ENCODE results near the gene PKD2.
"Not testable (repeated sequence)": the region's sequence is repeated elsewhere in the genome, so short reads cannot be mapped to it uniquely, and the experiment has no call there.

PKD2 gene

GRCh38 chr4:88078579-88078978, 71.1 kb downstream of the PKD2 start:
- DNase-seq, result no peak

GRCh38 chr4:88080626-88081025, 73.2 kb downstream of the PKD2 start:
- no peak for DNase-seq

- no peak for DNase-seq
Observed at GRCh38 chr4:88087004-88087403, 79.6 kb downstream of the PKD2 start.

- no peak for DNase-seq
Observed at GRCh38 chr4:88090898-88091297, 83.5 kb downstream of the PKD2 start.

- no peak for DNase-seq
Observed at GRCh38 chr4:88091378-88091777, 83.9 kb downstream of the PKD2 start.

GRCh38 chr4:88093874-88094273, 86.4 kb downstream of the PKD2 start:
- no peak for DNase-seq

GRCh38 chr4:88097301-88097700, 89.9 kb downstream of the PKD2 start:
- no peak for DNase-seq

- DNase-seq, result no peak
Observed at GRCh38 chr4:88097781-88098180, 90.3 kb downstream of the PKD2 start.

GRCh38 chr4:88098993-88099752, 91.7 kb downstream of the PKD2 start:
- no peak for DNase-seq

- DNase-seq, result peak in 1 of 2 donors; percentile 3
Observed at GRCh38 chr4:88101165-88101564, 93.7 kb downstream of the PKD2 start.

- DNase-seq, result no peak
Observed at GRCh38 chr4:88102026-88102425, 94.6 kb downstream of the PKD2 start.

GRCh38 chr4:88104902-88105610, 97.6 kb downstream of the PKD2 start:
- DNase-seq, result no peak

- DNase-seq, result no peak
Observed at GRCh38 chr4:88106205-88106604, 98.8 kb downstream of the PKD2 start.

GRCh38 chr4:88107406-88108107, 100.1 kb downstream of the PKD2 start:
- no peak for DNase-seq

- not testable (repeated sequence) for DNase-seq
Observed at GRCh38 chr4:88108108-88108465, 100.7 kb downstream of the PKD2 start.

GRCh38 chr4:88108747-88109122, 101.3 kb downstream of the PKD2 start:
- no peak for DNase-seq

- no peak for DNase-seq
Observed at GRCh38 chr4:88109123-88109881, 101.9 kb downstream of the PKD2 start.

- no peak for DNase-seq
Observed at GRCh38 chr4:88110826-88111225, 103.4 kb downstream of the PKD2 start.

GRCh38 chr4:88112856-88113255, 105.4 kb downstream of the PKD2 start:
- DNase-seq, result no peak

GRCh38 chr4:88115587-88115986, 108.2 kb downstream of the PKD2 start:
- no peak for DNase-seq

- no peak for DNase-seq
Observed at GRCh38 chr4:88119943-88120342, 112.5 kb downstream of the PKD2 start.

GRCh38 chr4:88122260-88122659, 114.8 kb downstream of the PKD2 start:
- DNase-seq, result not testable (repeated sequence)
